ENCODE results near the gene OR6T1. TPM values are rescaled to one million over a fixed set of nuclear protein-coding genes. Genes with fewer than 3 reads are reported as not detected.

OR6T1 gene
- total RNA-seq, 1 experiment from 2014 or later = not detected

- Mint-ChIP-seq H3K27me3 (ENCODE audit: unreplicated experiment) (no peaks in the 10 kb centered on the region), H3K4me3 (ENCODE audit: low read depth, unreplicated experiment) (no peak overlapping the region), H3K36me3 (ENCODE audit: insufficient read depth, unreplicated experiment) (no peaks in the 10 kb centered on the region), H3K9me3 (ENCODE audit: low read depth, unreplicated experiment) (peaks cover 5% of the 10 kb centered on the region), H3K4me1 (ENCODE audit: low read depth, unreplicated experiment) (no peaks in the 10 kb centered on the region), H3K27ac (ENCODE audit: unreplicated experiment) (no peak overlapping the region)
- no TSS peak for BruUV-seq (replicated peaks)
- no peak for DNase-seq
- no peak for TF ChIP-seq CTCF (IDR thresholded peaks at IDR 0.05; ENCODE audit: unreplicated experiment)
- CTCF ChIA-PET = no interaction called here
- intact Hi-C loops (cut with micrococcal nuclease; ENCODE audit: unreplicated experiment) = no loop called here
These were observed 30.2 kb upstream of the OR6T1 start for GRCh38 chr11:123973816-123974215.

- Mint-ChIP-seq H3K4me1 (ENCODE audit: low read depth, unreplicated experiment) (no peaks in the 10 kb centered on the region), H3K27me3 (ENCODE audit: unreplicated experiment) (no peaks in the 10 kb centered on the region), H3K27ac (ENCODE audit: unreplicated experiment) (no peak overlapping the region), H3K4me3 (ENCODE audit: low read depth, unreplicated experiment) (no peak overlapping the region), H3K9me3 (ENCODE audit: low read depth, unreplicated experiment) (peaks cover 15% of the 10 kb centered on the region), H3K36me3 (ENCODE audit: insufficient read depth, unreplicated experiment) (no peaks in the 10 kb centered on the region)
- DNase-seq = no peak
- BruUV-seq (replicated peaks) = no TSS peak
- CTCF ChIA-PET = no interaction called here
- no peak for TF ChIP-seq CTCF (IDR thresholded peaks at IDR 0.05; ENCODE audit: unreplicated experiment)
- intact Hi-C loops (cut with micrococcal nuclease; ENCODE audit: unreplicated experiment) = no loop called here
These were observed 13.1 kb upstream of the OR6T1 start for GRCh38 chr11:123956752-123957151.

GRCh38 chr11:123945132-123945531 is 1.5 kb upstream of the OR6T1 start:
- BruUV-seq (replicated peaks) = no TSS peak
- CTCF ChIA-PET = no interaction called here

GRCh38 chr11:123942413-123942812 is 1.2 kb downstream of the OR6T1 start:
- H3K27ac Mint-ChIP-seq (ENCODE audit: unreplicated experiment) = no peak overlapping the region
- BruUV-seq (replicated peaks) = no TSS peak
- no peaks in the 10 kb centered on the region for H3K4me1 Mint-ChIP-seq (ENCODE audit: low read depth, unreplicated experiment)
- H3K27me3 Mint-ChIP-seq (ENCODE audit: unreplicated experiment) = no peaks in the 10 kb centered on the region
- no peak overlapping the region for H3K4me3 Mint-ChIP-seq (ENCODE audit: low read depth, unreplicated experiment)
- peaks cover 19% of the 10 kb centered on the region for H3K9me3 Mint-ChIP-seq (ENCODE audit: low read depth, unreplicated experiment)
- CTCF ChIA-PET = no interaction called here
- H3K36me3 Mint-ChIP-seq (ENCODE audit: insufficient read depth, unreplicated experiment) = no peaks in the 10 kb centered on the region
- TF ChIP-seq CTCF (IDR thresholded peaks at IDR 0.05; ENCODE audit: unreplicated experiment) = no peak
- intact Hi-C loops (cut with micrococcal nuclease; ENCODE audit: unreplicated experiment) = no loop called here
- no peak for DNase-seq

More at GRCh38 chr11:123945132-123945531, 1.5 kb upstream of the OR6T1 start:
- Mint-ChIP-seq H3K4me3 (ENCODE audit: low read depth, unreplicated experiment) (no peak overlapping the region), H3K4me1 (ENCODE audit: low read depth, unreplicated experiment) (no peaks in the 10 kb centered on the region), H3K36me3 (ENCODE audit: insufficient read depth, unreplicated experiment) (no peaks in the 10 kb centered on the region), H3K27me3 (ENCODE audit: unreplicated experiment) (no peaks in the 10 kb centered on the region), H3K27ac (ENCODE audit: unreplicated experiment) (no peak overlapping the region), H3K9me3 (ENCODE audit: low read depth, unreplicated experiment) (peaks cover 17% of the 10 kb centered on the region)
- TF ChIP-seq CTCF (IDR thresholded peaks at IDR 0.05; ENCODE audit: unreplicated experiment) = no peak
- intact Hi-C loops (cut with micrococcal nuclease; ENCODE audit: unreplicated experiment) = no loop called here
- DNase-seq = no peak

Data from Calu3 (cell line).